Panc1 (cell line): ENCODE measurements around the gene AMBRA1. TPM values are rescaled to one million over a fixed set of nuclear protein-coding genes. Genes with fewer than 3 reads are reported as not detected.

Experiments used
- ATAC-seq: fragments of 200-7000 bp; cut with Tn5 transposase; 2 replicates; pipeline ENCODE4 v1.9.1; 2020; ENCODE audit warnings: mild to moderate bottlenecking, moderate library complexity
- BruUV-seq: library from RNA; stranded (reverse); fragments of 400-500 nt; replicated peaks from 2 replicates; lab custom pipeline; 2021; lab: Mats Ljungman, UMichigan
- CTCF ChIA-PET: fragments of 300-600 bp; sonication (Branson Sonifier 250); formaldehyde crosslinking; loops from one replicate; lab custom pipeline; 2022; ENCODE audit warnings: antibody characterized with exemption; lab: Charles Lee
- POLR2A ChIA-PET: fragments of 300-600 bp; sonication (Branson Sonifier 250); formaldehyde crosslinking; loops from one replicate; lab custom pipeline; 2022; ENCODE audit warnings: antibody characterized with exemption; lab: Charles Lee
- DNase-seq: peaks from one replicate; pipeline ENCODE4 v3.0.0-alpha.2; 2010; ENCODE audit warnings: low read depth, low spot score
- H3K27ac ChIP-seq: 2 replicates; pipeline ENCODE4 v1.5.1; 2011; ENCODE audit warnings: mild to moderate bottlenecking, low read length, inconsistent platforms
- H3K27me3 ChIP-seq: fragments of 200-500 bp; sonication (Bioruptor generic); 2 replicates; pipeline ENCODE4 v1.6.0; 2014; ENCODE audit warnings: low read length, inconsistent platforms; ENCODE audit not compliant: control insufficient read depth, insufficient read depth
- H3K36me3 ChIP-seq: fragments of 200-500 bp; sonication (Bioruptor generic); 2 replicates; pipeline ENCODE4 v1.5.1; 2014; ENCODE audit warnings: inconsistent platforms, mild to moderate bottlenecking, low read length, moderate library complexity; ENCODE audit not compliant: control insufficient read depth, insufficient read depth
- H3K4me1 ChIP-seq: 2 replicates; pipeline ENCODE4 v1.5.1; 2011; ENCODE audit warnings: inconsistent platforms, mild to moderate bottlenecking, low read length, moderate library complexity; ENCODE audit not compliant: control insufficient read depth, insufficient read depth
- H3K4me3 ChIP-seq, 2 experiments: 2 replicates each; pipeline ENCODE4 v1.5.1; 2011 to 2012; ENCODE audit warnings: low read depth in 2 of 2, low read length in 2 of 2, mild to moderate bottlenecking in 2 of 2, inconsistent platforms in 1 of 2, moderate library complexity in 1 of 2
- H3K9me3 ChIP-seq: fragments of 200-500 bp; sonication (Bioruptor generic); 2 replicates; pipeline ENCODE4 v1.5.1; 2014; ENCODE audit warnings: low read depth, mild to moderate bottlenecking, inconsistent platforms, low read length, moderate library complexity; ENCODE audit not compliant: control insufficient read depth, insufficient read depth
- POLR2AphosphoS5 ChIP-seq: IDR thresholded peaks from 2 replicates; pipeline ENCODE4 v1.6.1; 2012; ENCODE audit warnings: mild to moderate bottlenecking, low read depth, low read length, moderate library complexity
- SIN3A ChIP-seq: IDR thresholded peaks from 2 replicates; pipeline ENCODE4 v1.6.1; 2012; ENCODE audit warnings: low read depth, mild to moderate bottlenecking, low read length, moderate library complexity, borderline replicate concordance; ENCODE audit not compliant: insufficient read depth
- TCF7L2 ChIP-seq: IDR thresholded peaks from 2 replicates; pipeline ENCODE4 v1.6.1; 2011; ENCODE audit warnings: mild to moderate bottlenecking, low read depth, low read length, inconsistent platforms
- in situ Hi-C: cut with HindIII; loops from 2 replicates; pipeline ENCODE4 v1.10.0; 2016; ENCODE audit warnings: low sequenced_read_pairs, low pct_unique_long_range_greater_than_20kb
- intact Hi-C: fragments of 100-400 bp; cut with micrococcal nuclease; formaldehyde crosslinking; loops from one replicate; pipeline ENCODE4 v1.10.0; 2022; ENCODE audit not compliant: unreplicated experiment
- total RNA-seq: library from RNA; stranded (reverse); gene quantifications from one replicate; pipeline ENCODE4 v1.2.1, GENCODE V29; 2021; ENCODE audit not compliant: unreplicated experiment
- TF ChIP-seq, protein P1 (sequence below), 2 experiments: IDR thresholded peaks; 2 replicates each; pipeline ENCODE4 v1.6.1; 2011 to 2012; ENCODE audit warnings: low read depth in 2 of 2, control low read depth in 1 of 2, low read length in 1 of 2, mild to moderate bottlenecking in 1 of 2, moderate library complexity in 1 of 2; ENCODE audit not compliant: insufficient read depth in 1 of 2
- TF ChIP-seq, protein P2 (sequence below): fragments of 450-650 bp; IDR thresholded peaks from 2 replicates; pipeline ENCODE4 v1.5.1; 2017; ENCODE audit warnings: mild to moderate bottlenecking

Gene AMBRA1
- total RNA-seq, 1 experiment from 2014 or later = 40.0 TPM

GRCh38 chr11:46465683-46466082, 128.1 kb downstream of the AMBRA1 start:
- DNase-seq (no peak), ATAC-seq (no peak)
- TF ChIP-seq, protein P1, sequence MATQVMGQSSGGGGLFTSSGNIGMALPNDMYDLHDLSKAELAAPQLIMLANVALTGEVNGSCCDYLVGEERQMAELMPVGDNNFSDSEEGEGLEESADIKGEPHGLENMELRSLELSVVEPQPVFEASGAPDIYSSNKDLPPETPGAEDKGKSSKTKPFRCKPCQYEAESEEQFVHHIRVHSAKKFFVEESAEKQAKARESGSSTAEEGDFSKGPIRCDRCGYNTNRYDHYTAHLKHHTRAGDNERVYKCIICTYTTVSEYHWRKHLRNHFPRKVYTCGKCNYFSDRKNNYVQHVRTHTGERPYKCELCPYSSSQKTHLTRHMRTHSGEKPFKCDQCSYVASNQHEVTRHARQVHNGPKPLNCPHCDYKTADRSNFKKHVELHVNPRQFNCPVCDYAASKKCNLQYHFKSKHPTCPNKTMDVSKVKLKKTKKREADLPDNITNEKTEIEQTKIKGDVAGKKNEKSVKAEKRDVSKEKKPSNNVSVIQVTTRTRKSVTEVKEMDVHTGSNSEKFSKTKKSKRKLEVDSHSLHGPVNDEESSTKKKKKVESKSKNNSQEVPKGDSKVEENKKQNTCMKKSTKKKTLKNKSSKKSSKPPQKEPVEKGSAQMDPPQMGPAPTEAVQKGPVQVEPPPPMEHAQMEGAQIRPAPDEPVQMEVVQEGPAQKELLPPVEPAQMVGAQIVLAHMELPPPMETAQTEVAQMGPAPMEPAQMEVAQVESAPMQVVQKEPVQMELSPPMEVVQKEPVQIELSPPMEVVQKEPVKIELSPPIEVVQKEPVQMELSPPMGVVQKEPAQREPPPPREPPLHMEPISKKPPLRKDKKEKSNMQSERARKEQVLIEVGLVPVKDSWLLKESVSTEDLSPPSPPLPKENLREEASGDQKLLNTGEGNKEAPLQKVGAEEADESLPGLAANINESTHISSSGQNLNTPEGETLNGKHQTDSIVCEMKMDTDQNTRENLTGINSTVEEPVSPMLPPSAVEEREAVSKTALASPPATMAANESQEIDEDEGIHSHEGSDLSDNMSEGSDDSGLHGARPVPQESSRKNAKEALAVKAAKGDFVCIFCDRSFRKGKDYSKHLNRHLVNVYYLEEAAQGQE (IDR thresholded peaks at IDR 0.05; ENCODE audit: insufficient read depth in 1 of 2, low read depth in 2 of 2, low read length in 1 of 2) = no peak
- TF ChIP-seq POLR2AphosphoS5 (no peak), SIN3A (no peak), TCF7L2 (no peak)
- TF ChIP-seq, protein P2, sequence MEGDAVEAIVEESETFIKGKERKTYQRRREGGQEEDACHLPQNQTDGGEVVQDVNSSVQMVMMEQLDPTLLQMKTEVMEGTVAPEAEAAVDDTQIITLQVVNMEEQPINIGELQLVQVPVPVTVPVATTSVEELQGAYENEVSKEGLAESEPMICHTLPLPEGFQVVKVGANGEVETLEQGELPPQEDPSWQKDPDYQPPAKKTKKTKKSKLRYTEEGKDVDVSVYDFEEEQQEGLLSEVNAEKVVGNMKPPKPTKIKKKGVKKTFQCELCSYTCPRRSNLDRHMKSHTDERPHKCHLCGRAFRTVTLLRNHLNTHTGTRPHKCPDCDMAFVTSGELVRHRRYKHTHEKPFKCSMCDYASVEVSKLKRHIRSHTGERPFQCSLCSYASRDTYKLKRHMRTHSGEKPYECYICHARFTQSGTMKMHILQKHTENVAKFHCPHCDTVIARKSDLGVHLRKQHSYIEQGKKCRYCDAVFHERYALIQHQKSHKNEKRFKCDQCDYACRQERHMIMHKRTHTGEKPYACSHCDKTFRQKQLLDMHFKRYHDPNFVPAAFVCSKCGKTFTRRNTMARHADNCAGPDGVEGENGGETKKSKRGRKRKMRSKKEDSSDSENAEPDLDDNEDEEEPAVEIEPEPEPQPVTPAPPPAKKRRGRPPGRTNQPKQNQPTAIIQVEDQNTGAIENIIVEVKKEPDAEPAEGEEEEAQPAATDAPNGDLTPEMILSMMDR = no peak
- intact Hi-C loops (no loop called here), in situ Hi-C loops (no loop called here)
- no TSS peak for BruUV-seq
- no peaks in the 10 kb centered on the region for H3K27me3 ChIP-seq
- POLR2A ChIA-PET = interaction anchor here (0.7 kb wide), 1 partner anchor 361 kb away, joined by 4 read pairs; no protein-coding TSS in a partner anchor
- no peak overlapping the region for H3K4me3 ChIP-seq
- H3K9me3 ChIP-seq = no peaks in the 10 kb centered on the region
- H3K4me1 ChIP-seq = no peaks in the 10 kb centered on the region
- H3K27ac ChIP-seq = no peak overlapping the region
- H3K36me3 ChIP-seq = no peaks in the 10 kb centered on the region
- CTCF ChIA-PET = no interaction called here

- no TSS peak for BruUV-seq
- intact Hi-C loops = no loop called here
- DNase-seq (no peak), ATAC-seq (no peak)
- no peaks in the 10 kb centered on the region for H3K27me3 ChIP-seq
- H3K27ac ChIP-seq = no peak overlapping the region
- H3K36me3 ChIP-seq = no peaks in the 10 kb centered on the region
- CTCF ChIA-PET = interaction anchor here (0.7 kb wide), 1 partner anchor 13 kb away, joined by 3 read pairs; no protein-coding TSS in a partner anchor
- no peaks in the 10 kb centered on the region for H3K9me3 ChIP-seq
- in situ Hi-C loops = no loop called here
- TF ChIP-seq, protein P1 (IDR thresholded peaks at IDR 0.05; ENCODE audit: insufficient read depth in 1 of 2, low read depth in 2 of 2, low read length in 1 of 2) = no peak
- TF ChIP-seq POLR2AphosphoS5 (no peak), SIN3A (no peak), TCF7L2 (no peak)
- TF ChIP-seq, protein P2 = no peak
- H3K4me3 ChIP-seq = no peak overlapping the region
- H3K4me1 ChIP-seq = no peaks in the 10 kb centered on the region
- POLR2A ChIA-PET = no interaction called here
Measured at GRCh38 chr11:46463701-46464421, 130.0 kb downstream of the AMBRA1 start.
